ENCODE data around the gene CMTM4.

The CMTM4 gene

DNA sequence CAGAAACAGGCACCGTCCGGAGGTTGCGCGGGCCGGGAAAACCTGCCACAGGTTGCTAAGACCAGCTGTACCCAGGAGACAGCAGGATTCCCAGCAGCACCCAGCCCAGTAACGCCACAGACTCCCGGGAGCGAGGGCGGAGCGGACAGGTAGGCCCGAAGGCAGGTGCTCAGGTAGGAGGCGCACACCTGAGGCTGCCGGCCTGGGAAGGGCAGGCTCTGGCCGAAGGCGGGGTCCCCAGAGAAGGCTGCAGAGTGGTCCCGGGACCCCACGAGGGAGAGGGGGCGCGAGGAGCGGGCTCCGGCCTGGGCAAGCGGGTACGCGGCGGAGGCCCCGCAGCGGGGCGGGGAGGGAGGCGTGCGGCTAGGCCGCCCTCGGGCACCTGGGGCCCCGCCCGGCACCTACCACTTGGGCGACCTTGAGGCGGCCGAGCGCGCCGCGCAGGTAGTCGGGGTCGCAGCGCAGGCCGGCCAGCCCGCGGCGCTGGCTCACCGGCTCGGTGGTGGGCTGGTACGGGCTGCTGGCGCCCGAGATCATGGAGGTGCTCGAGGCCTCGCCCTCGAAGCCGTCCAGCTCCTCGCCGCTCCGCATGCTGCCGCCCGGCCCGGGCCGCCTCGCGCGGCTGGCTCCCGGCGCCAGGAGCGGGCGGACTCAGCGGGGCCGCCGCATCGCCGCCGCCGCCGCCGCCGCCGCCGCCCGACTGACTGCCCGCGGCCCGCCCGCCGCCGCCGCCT is 441 bp downstream of the CMTM4 start:
- DNase-seq, result no peak
- no peak for TF ChIP-seq CTCF (IDR thresholded peaks at IDR 0.05; ENCODE audit: low read depth, low read length, missing control alignments)
- peak overlapping the region; percentile 60 for H3K4me3 ChIP-seq (ENCODE audit: low read depth, low read length)
- in situ Hi-C loops (cut with HindIII; ENCODE audit: low pct_ligation_motif_present, low sequenced_read_pairs), result no loop called here
- no peak overlapping the region for H3K27ac ChIP-seq
- no peaks in the 10 kb centered on the region for H3K36me3 ChIP-seq (replicated peaks)
- no peaks in the 10 kb centered on the region for H3K27me3 ChIP-seq (replicated peaks)

DNA sequence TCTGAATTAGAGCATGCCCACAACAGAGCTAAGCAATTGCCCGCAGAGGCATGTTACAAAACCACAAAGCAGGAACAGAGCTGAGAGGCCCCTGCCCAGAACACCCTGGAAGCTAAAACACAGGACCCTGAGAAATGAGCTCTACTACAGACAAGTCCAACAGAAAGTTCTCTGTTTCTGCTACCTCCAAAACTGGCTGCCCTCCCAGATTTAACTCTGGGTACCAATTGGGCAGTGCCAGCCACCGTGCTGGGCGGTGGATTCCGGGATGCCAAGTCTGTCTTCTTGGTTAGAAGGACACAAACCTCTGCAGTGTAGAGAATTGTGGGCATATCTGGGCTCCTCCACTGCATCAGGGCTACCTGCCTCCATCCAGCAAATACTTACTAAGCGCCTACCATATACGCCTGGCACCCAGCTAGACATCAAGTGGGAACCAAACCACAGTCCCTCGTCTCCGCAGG is 1.0 kb downstream of the CMTM4 start:
- in situ Hi-C loops (cut with HindIII; ENCODE audit: low pct_ligation_motif_present, low sequenced_read_pairs), result no loop called here
- no peaks in the 10 kb centered on the region for H3K27me3 ChIP-seq (replicated peaks)
- TF ChIP-seq CTCF (IDR thresholded peaks at IDR 0.05; ENCODE audit: low read depth, low read length, missing control alignments), result no peak
- H3K36me3 ChIP-seq (replicated peaks), result no peaks in the 10 kb centered on the region
- peak overlapping the region; percentile 60 for H3K4me3 ChIP-seq (ENCODE audit: low read depth, low read length)
- DNase-seq, result no peak
- H3K27ac ChIP-seq, result no peak overlapping the region

DNA sequence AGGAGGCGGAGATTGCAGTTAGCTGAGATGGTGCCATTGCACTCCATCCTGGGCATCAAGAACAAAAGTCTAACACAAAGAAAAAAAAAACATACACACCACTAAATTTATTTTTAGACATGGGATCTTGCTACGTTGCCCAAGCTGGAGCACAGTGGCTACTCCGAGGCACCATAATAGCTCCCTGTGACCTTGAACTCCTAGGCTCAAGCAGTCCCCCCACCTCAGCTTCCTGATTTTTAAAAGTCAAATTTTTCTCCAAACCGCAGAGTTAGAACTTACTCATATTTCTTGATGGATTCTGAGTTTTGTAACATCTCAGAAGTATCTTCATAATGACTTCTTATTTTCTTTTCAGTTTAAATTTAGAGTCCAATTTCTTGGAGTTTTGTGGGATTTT is 3.4 kb downstream of the CMTM4 start:
- no peak for TF ChIP-seq CTCF (IDR thresholded peaks at IDR 0.05; ENCODE audit: low read depth, low read length, missing control alignments)
- H3K27me3 ChIP-seq (replicated peaks), result no peaks in the 10 kb centered on the region
- in situ Hi-C loops (cut with HindIII; ENCODE audit: low pct_ligation_motif_present, low sequenced_read_pairs), result no loop called here
- no peaks in the 10 kb centered on the region for H3K36me3 ChIP-seq (replicated peaks)
- no peak for DNase-seq
- H3K27ac ChIP-seq, result no peak overlapping the region
- H3K4me3 ChIP-seq (ENCODE audit: low read depth, low read length), result no peak overlapping the region

DNA sequence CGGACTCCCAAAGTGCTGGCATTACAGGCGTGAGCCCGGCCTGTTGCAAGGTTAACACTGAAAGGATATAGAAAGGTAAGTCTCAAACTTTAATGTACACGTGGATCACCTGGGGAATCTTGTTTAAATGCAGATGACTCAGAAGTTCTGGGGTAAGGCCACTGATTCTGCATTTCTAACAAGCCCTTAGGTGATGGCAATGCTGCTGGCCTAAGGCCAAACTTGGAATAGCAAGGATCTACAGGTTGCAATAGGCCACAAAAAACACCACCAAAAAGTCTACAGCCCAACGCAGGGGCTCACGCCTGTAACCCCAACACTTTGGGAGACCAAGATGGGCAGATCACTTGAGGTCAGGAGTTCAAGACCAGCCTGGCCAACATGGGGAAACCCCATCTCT is 4.2 kb downstream of the CMTM4 start:
- H3K4me3 ChIP-seq (ENCODE audit: low read depth, low read length), result no peak overlapping the region
- H3K27ac ChIP-seq, result no peak overlapping the region
- H3K27me3 ChIP-seq (replicated peaks), result no peaks in the 10 kb centered on the region
- DNase-seq, result no peak
- no peaks in the 10 kb centered on the region for H3K36me3 ChIP-seq (replicated peaks)
- in situ Hi-C loops (cut with HindIII; ENCODE audit: low pct_ligation_motif_present, low sequenced_read_pairs), result no loop called here
- no peak for TF ChIP-seq CTCF (IDR thresholded peaks at IDR 0.05; ENCODE audit: low read depth, low read length, missing control alignments)

GRCh38 chr16:66691234-66691633 is 5.3 kb downstream of the CMTM4 start:
- Histone ChIP-seq H3K27ac (no peak overlapping the region), H3K36me3 (replicated peaks) (no peaks in the 10 kb centered on the region), H3K4me3 (ENCODE audit: low read depth, low read length) (no peak overlapping the region), H3K27me3 (replicated peaks) (no peaks in the 10 kb centered on the region)
- DNase-seq, result no peak
- TF ChIP-seq CTCF (IDR thresholded peaks at IDR 0.05; ENCODE audit: low read depth, low read length, missing control alignments), result no peak
- in situ Hi-C loops (cut with HindIII; ENCODE audit: low pct_ligation_motif_present, low sequenced_read_pairs), result no loop called here

Data from brain microvascular endothelial cell (primary cell).